Measurements from ENCODE around the gene FYB1.
"Not testable (repeated sequence)": the region's sequence is repeated elsewhere in the genome, so short reads cannot be mapped to it uniquely, and the experiment has no call there.

Gene FYB1, protein sequence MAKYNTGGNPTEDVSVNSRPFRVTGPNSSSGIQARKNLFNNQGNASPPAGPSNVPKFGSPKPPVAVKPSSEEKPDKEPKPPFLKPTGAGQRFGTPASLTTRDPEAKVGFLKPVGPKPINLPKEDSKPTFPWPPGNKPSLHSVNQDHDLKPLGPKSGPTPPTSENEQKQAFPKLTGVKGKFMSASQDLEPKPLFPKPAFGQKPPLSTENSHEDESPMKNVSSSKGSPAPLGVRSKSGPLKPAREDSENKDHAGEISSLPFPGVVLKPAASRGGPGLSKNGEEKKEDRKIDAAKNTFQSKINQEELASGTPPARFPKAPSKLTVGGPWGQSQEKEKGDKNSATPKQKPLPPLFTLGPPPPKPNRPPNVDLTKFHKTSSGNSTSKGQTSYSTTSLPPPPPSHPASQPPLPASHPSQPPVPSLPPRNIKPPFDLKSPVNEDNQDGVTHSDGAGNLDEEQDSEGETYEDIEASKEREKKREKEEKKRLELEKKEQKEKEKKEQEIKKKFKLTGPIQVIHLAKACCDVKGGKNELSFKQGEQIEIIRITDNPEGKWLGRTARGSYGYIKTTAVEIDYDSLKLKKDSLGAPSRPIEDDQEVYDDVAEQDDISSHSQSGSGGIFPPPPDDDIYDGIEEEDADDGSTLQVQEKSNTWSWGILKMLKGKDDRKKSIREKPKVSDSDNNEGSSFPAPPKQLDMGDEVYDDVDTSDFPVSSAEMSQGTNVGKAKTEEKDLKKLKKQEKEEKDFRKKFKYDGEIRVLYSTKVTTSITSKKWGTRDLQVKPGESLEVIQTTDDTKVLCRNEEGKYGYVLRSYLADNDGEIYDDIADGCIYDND

GRCh38 chr5:39219437-39219836 is at the start of gene FYB1:
Gene FYB1 (minus strand): TSS chr5:39219563. CDS start chr5:39202960, 16,603 bp downstream.
- DNase-seq: no peak

DNA sequence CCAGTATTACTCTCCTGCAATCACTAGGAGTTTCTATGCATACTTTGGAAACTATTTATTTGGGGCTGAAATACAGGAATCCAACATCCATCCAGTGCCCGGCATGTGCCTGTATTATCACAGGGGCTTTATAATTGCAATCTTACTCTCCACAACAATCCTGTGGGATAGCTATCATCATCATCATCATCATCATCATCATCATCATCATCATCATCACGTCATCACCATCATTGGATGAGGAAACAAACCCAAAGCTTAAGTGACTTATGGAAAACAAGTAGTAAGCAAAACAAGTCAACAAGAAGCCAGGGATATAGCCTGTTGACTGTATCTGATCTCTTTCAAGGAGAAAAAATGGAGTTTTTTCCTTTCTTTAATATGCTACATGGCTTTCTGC is 47.8 kb upstream of the FYB1 start:
- DNase-seq: no peak

GRCh38 chr5:39266442-39266841 is 47.1 kb upstream of the FYB1 start:
- no peak for DNase-seq

DNA sequence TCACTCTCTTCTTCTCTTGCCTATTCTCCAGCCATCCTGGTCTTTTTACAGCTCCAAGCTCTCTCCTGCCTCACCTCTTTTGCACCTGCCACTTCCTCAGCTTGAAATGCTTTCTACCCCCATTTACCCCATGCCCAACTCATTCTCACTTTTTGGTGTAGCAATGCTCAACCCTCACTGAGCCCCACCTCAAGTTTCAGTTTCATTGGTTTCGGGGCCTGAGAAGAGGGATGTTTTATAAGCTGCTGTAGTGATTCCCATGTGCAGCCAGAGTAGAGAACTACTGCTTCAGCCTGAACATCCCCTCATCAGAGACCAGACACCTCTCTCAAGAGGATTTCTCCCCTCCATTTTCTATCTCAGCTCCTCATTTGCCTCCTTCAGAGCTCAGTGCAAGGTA is 45.2 kb upstream of the FYB1 start:
- DNase-seq: no peak

DNA sequence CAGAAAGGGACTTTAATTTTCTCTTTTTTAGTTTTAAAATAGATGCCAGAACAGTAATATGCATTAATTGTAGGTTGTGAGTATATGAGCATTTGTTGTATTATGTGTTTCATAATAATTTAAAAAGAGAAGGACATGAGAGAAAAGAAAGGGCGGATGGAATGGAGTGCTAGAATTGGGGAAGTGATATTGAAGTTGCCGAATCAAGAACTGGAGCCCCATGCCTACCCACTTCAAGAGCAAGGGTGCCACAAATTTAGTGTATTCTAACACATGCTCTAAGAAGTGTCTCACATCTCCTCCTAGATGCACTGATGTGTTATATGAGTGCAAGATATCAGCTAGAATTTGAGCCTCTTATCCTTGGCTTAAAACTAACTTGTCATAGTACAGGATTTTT is 43.6 kb upstream of the FYB1 start:
- DNase-seq: no peak

DNA sequence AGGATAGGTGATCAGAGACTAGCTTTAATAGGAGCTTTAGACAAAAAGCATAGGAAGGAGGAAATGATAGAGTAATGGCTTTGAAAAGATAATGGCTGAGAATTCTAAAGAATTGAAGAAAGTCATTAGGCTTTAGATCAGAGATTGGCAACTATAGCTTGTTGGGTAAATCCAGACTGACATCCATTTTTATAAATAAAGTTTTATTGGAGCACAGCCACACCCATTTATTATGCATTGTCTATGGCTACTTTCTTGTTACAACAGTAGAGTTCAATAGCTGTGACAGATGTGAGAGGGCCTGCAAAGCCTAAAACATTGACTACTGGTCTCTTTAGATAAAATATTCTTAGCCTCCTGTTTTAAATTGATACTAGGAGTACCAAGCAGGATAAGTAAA is 40.7 kb upstream of the FYB1 start:
- DNase-seq: no peak

DNA sequence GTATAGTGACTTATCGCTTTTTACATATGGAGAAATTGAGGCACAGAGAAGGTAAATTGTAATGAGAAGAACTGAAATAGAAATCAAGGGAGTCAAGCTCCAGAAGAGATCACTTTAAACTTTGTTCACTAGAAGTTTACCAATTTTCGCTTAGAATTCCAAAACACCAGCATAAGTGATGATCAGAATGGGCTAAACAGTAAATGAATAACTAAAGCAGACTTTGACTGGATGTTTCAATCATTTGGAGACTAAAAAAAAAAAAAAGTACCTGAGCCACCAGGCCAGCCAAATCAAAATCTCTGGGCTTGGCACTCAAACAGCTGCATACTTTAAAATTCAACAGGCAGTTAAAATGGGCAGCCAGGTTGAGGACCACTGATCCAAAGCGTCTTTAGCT is 38.2 kb upstream of the FYB1 start:
- no peak for DNase-seq

DNA sequence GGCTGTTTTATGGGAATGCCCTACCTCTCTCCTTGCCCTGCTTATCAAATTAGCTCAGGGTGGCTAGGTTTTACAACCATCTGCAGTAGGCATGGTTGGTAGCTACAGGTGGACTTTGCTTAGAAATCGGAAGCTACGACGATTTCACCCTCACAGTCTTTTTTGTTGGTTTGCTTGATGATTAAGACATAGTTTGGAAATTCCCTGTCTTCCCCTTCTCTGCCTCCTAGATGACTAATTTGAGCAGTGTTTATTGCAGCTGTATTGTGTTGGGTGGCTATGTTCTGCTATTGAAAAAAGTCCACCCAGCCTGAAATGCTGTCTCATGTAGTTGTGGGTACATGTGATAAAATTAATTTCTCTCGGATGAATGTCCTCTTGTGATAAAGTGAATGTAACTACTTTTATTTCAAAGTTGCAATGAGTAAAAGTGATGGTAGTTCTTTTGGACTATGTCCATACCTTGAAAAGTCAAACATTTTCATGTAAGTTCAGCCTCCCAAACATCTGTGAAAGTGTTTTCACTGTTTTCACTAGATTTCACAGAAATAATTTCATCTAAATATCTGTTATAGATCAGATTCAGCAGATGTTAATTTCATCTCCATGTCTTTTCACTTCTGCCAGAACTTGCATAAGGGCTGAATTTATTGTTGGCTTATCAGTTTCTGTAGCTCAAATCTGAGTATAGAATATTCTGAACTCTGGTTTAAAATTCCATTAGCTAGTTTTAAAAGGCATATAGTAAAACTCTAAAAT is 37.3 kb upstream of the FYB1 start:
- no peak for DNase-seq

DNA sequence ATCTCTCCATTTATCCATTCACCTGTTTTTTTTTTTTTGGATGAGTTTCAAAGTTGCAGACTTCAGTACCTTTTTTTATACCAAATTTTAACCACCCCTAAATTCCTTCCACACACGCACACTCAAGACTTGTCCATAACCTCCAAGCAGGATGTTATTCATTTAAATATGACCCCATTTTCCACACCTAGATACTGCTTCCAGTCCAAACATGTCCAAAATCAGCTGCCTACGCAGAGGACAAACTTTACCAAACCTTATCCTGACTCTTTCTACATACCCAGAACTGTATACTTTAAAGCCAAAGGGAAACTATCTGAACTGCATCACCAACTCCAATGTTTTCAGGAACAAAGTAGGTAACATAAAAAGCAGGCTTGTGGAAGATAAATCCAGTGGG is 36.0 kb upstream of the FYB1 start:
- DNase-seq: no peak

DNA sequence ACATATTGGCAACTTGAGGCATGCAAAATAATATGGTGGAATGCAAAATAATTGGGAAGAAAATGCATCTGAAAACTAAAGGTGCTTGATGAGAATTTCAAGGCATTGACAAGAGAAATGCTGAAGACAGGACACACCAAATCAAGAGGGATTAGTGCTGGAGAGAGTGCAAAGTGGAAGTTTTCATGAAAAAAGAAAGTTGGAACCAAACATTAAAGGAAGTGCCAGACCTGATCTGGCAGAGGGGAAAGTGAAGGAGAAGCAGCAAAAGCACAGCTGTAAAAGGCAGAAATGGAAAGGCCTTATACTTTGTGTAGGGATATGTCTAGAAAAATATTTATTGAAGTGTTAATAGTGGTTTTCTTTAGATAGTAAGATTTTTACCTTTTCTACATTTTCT is 35.3 kb upstream of the FYB1 start:
- DNase-seq: no peak

DNA sequence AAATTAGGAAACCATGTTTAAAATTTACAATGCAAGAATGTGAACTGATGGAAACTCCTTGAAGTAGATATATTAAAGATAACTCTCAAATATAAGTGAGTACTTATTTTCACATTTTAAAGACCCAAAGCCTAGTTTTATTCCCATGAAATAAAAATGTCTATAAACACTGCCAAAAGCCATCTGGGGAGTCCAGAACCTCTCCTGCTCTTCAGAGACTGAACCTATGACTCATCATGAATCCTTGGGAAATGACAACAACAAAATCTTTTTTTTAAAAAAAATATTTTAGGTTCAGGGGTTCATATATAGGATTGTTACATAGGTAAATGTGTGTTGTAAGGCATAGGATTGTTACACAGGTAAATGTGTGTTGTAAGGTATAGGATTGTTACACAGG is 33.8 kb upstream of the FYB1 start:
- DNase-seq: no peak

DNA sequence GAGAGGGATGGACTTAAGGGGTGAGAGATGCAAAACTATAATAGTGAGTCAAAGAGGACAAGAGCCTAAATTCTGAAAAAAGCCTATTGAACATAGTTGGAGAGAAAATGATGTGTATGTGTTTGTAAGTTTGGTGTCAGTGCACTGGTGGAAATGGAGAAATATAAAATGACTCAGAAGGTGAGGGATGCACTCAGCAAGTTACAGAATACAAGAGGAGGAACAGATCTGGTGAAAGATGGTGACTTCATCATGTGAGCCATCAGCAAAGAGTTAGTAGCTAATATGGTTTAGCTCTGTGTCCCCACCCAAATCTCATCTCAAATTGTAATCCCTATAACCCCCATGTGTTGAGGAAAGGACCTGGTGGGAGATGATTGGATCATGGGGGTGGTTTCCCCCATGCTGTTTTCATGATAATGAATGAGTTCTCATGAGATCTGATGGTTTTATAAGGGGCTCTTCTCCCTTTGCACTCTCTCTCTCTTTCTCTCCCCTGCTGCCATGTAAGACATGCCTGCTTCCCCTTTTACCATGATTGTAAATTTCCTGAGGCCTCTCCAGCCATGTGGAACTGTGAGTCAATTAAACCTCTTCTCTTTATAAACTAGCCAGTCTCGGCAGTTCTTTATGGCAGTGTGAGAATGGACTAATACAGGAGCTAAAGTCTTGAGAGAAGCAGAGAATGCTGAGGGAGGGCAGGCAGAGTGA is 30.4 kb upstream of the FYB1 start:
- DNase-seq: no peak

DNA sequence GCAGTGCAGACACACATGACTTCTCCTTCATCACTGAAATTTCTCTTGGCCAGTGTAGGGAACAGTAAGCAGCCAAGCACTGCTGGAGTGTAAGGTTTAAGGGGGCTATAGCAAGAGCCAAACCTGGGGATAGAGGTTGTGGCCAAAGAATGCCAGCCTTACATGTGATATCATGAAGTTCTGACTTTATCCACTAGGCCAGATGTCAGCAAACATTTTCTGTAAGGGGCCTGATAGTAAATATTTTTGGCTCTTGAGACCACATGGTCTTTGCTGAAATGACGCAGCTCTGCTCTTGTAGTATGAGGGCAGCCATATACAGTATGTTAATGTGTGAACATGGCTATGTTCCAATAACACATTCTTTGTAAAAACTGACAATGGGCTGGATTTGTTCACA is 29.7 kb upstream of the FYB1 start:
- DNase-seq: no peak

GRCh38 chr5:39240750-39241149 is 21.4 kb upstream of the FYB1 start:
- DNase-seq: no peak

- no peak for DNase-seq
Measured at GRCh38 chr5:39238366-39239105, 19.2 kb upstream of the FYB1 start.

DNA sequence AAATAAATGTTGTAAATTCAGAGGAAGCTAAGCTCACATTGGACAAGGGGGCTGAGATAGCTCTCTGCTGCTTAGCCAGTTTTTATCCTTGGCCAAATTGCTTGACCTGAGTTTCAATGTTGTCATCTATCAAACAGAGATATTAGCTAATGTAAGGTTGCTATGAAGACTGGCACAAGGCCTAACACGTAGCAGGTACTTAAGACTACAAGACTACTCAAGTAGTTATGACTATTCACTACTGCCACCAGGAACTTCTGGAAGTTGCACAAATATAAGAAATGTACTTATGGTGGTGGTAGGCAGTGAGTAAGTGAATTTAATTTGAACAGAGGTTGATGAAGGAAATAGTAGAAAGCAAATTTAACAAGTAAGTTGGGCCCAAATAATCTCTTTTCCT is 17.4 kb upstream of the FYB1 start:
- DNase-seq: no peak

GRCh38 chr5:39235648-39236047 is 16.3 kb upstream of the FYB1 start:
- DNase-seq: no peak

DNA sequence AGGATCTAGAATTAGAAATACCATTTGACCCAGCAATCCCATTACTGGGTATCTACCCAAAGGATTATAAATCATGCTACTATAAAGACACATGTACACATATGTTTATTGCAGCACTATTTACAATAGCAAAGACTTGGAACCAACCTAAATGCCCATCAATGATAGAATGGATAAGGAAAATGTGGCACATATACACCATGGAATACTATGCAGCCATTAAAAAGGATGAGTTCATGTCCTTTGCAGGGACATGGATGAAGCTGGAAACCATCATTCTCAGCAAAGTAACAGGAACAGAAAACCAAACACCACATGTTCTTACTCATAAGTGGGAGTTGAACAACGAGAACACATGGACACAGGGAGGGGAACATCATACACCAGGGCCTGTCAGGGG is 15.1 kb upstream of the FYB1 start:
- not testable (repeated sequence) for DNase-seq

- DNase-seq: no peak
Measured at GRCh38 chr5:39233783-39234182, 14.4 kb upstream of the FYB1 start.

DNA sequence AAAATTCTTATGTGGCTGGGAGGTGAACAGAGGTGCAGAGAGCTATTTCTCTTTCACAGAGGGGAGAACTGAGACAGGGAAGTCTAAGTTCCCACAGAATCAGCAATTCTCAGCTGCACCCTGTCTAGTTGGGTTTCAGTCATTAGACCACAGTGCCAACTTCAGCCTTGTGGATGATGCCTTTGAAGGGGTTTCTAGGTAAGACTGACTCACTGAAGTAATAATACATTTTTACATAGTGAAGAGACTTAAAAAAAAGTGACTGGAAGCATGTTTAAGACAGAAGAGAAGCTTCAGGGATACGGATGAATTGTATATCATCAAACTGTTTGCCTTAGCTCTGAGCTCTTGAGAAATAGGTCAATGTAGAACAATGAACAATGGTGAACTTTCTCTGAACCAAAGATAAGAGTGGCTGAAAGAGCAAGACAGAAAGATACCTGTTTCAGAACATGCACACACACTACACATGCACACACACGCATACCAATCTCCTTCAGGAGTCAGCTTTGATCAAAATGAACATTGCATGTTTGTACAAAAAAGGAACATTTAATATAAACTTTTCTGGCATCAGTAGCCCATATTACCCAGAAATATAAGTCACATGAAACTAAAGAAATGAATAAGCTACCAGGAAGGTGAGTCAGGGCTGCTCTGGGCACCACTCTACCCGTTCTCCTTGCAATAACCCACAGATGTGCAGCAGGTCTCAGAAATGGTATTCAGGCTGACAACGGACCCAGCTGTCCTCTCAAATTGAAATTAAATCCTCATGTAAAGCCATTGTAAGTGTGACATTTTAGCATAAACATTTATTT is 12.6 kb upstream of the FYB1 start:
- no peak for DNase-seq

GRCh38 chr5:39228596-39228995 is 9.2 kb upstream of the FYB1 start:
- no peak for DNase-seq

Measured in NCI-H187 treated with DMSO at 0.1 percent for 48 hours (cell line).